Erythroblast (primary cell): ENCODE data around the gene ACTR5.

ENCODE experiments used
- GATA1 ChIP-seq: IDR thresholded peaks from 2 replicates; pipeline ENCODE4 v1.6.1; 2011; ENCODE audit warnings: low read depth, mild to moderate bottlenecking, control low read depth, low read length, moderate library complexity
- POLR2A ChIP-seq: IDR thresholded peaks from 2 replicates; pipeline ENCODE4 v1.6.1; 2011; ENCODE audit warnings: mild to moderate bottlenecking, low read length

GRCh38 chr20:38714308-38714707 lies 34.0 kb upstream of the ACTR5 start:
- no peak for TF ChIP-seq POLR2A
- TF ChIP-seq GATA1: no peak
